NCI-H1105 treated with DMSO at 0.1 percent for 48 hours (cell line): Measurements from ENCODE around the gene DSG3.
"Not testable (repeated sequence)": the region's sequence is repeated elsewhere in the genome, so short reads cannot be mapped to it uniquely, and the experiment has no call there.

Experiments
- DNase-seq: peaks from one replicate; lab custom pipeline; 2025; lab: John Stamatoyannopoulos, UW

DSG3 gene

DNA sequence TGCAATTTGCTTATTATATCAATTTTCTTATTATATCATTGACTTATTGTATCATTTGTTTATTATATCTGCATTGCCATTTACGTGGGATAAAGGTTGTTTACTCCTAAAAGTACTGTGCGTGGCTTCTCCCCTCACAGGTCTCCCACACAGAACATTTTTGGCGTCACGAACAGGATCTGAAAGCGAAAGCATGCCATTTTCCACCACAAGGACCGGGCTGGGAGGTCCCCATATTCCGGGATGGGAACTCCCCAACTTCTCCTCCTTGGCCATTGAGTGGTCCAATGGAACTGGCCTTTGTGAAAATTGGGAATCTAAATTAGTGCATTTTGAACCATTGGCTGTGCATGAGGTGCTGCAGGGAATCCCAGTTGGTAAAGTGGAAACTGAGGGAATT, 45.6 kb downstream of the DSG3 start:
- no peak for DNase-seq

GRCh38 chr18:31493941-31494340, 46.4 kb downstream of the DSG3 start:
- no peak for DNase-seq

GRCh38 chr18:31494705-31495244, 47.2 kb downstream of the DSG3 start:
- not testable (repeated sequence) for DNase-seq

DNA sequence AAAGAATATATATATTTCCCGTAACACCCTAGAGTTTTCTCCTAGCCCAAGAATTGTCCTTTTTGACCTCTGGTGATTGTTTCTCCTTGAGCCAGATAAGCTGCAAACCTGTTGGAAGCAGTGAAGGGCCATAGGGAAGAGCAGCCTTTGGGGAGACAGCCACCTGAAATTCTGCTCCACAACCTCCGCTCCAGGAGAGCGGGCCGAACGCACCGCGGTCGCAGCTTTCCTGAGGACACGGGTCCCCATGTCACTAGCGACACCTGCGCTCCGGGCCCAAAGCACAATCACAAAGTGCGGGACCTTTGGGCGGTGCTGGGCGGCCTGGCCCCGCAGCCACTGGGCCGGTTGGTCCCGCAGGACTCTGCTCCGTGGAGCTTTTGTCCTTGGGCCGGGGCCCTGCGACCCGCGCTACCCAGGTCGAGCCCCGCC, 49.9 kb downstream of the DSG3 start:
- DNase-seq = no peak

DNA sequence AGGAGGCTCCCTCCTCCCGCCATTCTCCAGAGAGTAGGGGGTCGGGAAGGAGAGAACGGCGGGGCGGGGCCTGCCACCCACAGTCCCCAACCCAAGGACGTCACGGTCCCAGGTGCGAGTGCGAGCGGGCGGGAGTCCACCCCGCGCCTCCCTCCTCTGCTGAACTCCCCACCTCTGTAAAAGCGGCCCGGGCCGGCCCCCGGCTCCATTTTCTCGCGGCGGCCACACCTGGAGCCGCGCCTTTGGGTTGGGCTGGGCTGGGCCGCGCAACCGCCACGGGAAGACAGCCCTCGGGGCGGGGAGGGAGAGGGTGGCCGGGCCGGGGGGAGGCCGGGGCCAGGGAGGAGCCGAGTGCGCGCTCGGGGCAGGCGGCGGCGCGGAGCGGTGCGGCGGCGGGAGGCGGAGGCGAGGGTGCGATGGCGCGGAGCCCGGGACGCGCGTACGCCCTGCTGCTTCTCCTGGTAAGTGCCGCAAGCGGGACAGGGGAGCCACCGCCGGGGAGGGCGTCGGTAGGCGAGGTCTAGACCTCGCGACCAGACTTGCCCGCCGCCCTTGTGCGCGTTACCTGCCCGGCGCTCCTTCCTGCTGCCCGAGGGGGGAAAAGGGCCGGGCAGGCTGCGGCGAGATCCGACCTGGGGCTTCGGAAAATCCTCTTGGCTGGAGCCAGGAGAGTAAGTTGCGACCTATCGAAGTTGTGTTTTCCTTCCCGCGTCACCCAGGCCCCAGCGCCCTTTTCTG, 50.5 kb downstream of the DSG3 start, which contains the start of gene DSG2:
TSS of gene DSG2 (plus strand) at position 342 of the 738 bp plus-strand sequence. CDS start at position 417, 75 bp downstream.
- DNase-seq = peak; percentile 30

- DNase-seq = no peak
Observed at GRCh38 chr18:31498574-31499524, 51.3 kb downstream of the DSG3 start.

GRCh38 chr18:31500051-31500688, 52.6 kb downstream of the DSG3 start:
- DNase-seq = no peak

DNA sequence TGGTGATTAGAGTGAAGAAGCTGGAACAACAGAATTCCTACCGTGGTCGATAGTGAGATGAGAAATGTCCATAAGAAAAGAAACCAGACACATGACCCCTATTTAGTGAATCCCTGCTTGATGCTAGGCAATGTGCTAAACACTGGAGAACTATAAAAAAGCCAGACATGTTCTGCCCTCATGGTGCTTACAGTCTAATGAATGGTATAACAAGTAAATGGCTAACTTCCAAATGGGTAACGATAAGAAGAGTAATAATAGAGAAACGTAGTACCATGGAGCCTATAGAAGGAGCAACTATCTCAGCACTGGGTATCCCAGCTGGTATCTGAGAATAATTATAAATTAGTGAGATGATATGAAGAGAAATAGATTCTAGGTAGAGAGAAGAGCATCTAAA, 55.5 kb downstream of the DSG3 start:
- no peak for DNase-seq

DNA sequence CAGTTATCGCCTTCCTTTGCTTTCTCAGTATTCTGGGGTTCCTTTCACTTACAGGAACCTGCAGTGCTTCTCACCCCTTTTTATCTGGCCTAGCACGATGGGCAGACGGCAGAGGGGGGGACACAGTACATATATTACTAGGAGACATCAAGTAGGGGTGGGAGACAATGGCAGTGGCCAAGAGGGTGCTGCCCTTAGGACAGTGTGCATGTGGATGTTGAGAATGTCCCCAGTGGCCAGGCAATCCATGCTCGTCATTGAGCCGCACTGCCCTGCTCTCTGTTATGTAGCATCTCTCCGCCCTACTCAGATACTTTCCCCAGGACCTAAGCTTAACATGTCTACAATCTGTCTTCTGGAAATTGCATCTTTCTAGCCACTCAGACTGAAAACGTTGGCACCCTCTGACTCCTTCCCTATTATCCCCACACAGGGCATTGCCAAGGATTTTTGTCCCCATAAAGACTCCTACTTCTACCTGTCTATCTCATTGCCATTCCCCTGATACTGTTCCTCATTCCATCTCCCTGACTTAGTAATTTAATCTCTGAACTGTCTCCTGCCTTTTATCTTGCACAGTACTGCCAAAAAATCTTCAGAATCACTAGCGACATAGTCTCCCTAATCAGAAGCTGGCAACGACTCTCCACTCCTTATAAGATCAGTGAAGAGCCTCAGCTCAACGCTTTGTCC, 57.1 kb downstream of the DSG3 start:
- DNase-seq = no peak

DNA sequence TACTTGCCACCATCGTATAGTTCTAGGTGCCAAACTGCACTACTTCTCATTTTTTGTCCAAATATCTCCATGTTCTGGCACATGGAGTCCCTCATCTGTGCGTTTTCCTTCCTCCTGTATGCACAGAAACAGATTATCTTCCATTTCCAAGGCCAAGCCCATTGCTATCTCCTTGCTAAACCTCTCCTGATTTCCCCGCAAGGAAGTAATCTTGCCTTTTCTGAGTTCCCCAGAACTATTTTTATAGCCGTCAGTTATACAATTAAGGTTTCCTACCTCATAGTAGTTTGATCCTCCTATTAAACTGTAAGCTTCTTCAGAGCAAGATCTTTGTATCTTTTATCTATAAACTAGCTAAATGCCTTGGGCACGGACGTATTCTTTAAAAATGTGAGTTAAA, 57.6 kb downstream of the DSG3 start:
- no peak for DNase-seq

DNA sequence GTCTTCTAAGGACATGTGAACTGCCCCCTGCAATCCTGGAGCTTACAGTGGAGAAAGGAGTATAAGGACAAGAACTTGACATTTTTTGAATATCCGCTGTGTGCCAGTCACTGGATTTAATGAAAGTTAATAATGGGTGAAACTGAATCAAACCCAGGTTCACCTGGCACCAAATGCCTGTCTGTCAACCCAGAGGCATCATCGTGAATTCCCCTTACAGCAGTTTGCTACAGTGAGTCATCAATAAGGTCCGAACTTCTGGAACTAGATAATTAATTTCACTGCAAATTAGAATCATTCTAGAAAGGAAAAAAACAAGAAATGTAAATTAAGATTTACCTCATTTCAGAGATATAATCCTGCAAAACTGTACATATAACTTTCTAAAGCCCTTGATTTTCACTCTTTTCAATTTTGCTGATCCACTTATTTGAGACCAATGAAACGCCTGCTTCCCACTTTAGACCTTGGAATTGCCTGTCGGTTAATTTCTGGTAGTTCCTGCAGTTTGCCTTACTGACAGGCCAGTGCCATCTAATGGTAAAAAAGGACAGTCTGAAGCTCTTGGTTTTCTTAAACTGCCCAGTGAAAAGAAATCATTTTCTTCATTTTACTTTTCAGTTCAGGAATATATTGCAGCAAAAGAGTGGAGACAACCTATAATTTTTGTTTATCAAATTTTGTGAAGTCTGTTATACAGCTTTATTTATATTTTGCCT, 58.6 kb downstream of the DSG3 start:
- no peak for DNase-seq

- not testable (repeated sequence) for DNase-seq
Observed at GRCh38 chr18:31507124-31507523, 59.6 kb downstream of the DSG3 start.

DNA sequence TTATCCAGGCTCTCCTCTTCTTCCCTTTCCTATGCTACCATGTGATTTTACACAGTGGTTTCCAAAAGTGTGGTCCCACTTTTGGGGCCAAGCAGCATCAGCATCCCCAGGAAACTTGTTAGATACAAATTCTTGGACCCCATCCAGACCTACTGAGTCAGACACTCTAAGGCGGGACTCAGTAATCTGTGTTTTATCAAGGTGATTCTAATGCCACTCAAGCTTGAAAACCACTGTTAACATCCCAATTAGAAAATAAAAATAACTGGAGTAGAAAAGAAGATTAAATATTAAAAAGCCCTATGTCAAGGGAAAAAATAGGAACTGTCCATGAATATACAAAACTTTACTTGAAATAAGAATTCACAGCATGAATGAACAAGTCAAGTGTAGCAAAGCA, 61.2 kb downstream of the DSG3 start:
- no peak for DNase-seq

GRCh38 chr18:31509571-31509970, 62.0 kb downstream of the DSG3 start:
- no peak for DNase-seq

DNA sequence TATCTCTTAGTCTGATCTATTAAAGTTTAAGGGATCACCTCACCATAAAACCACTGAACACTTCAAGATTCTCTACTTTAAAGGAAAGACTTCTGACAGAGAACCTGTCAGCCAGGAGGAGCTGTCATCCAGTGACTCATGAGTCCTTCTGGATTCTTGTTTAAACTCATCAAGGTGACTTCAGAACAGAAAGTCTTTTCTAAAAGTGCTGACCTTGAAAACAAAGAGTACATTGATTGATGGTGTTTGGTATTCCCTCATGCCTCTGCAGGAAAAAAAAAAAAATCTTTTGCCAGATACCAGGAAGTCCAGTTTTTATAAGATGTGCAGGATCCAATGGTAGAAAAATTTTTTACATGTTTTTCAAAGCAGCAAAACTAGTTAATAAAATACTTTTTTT, 62.8 kb downstream of the DSG3 start:
- DNase-seq = no peak

DNA sequence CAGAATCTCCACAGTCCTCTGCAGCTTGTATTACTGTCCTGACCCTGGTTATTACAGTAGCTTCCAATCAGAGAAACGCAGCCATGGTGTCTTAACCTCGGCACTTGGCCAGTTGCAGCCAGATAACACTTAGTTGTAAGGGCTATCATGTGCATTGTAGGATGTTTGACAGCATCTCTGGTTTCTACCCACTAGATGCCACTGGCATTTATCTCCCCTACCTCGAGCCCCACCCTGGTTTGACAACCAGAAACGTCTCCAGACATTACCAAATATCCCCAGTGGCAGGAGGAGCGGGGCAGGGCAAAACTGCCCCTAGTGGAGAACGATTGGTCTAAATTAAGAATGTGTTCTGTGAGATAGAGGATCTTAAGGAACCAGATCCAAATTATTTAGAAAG, 63.6 kb downstream of the DSG3 start:
- DNase-seq = no peak

DNA sequence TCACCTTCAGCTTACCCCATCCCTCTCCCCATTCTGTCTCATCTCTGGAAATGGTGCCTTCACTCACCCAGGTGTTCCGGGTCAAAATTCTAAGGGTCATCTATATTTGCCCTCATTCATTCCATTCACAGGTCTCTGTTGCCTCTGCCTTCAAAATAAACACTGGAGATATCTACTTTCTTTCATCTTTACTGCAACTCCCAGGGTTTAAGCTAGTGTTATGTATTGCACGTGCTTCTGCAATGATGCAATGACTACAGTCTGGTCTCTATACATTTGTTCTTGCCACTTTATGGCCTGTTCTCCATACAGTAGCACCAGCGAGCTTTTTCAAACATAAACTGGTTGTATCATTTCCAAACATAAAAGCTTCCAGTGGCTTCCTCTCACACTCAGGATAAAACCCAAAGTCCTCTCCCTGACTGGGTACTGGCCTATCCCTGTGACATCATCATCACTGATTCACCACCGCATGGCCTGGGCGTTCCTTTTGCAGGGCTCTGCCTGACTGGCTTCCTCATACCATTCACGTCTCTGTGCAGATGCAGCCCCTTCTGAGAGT, 64.7 kb downstream of the DSG3 start:
- DNase-seq = no peak

- no peak for DNase-seq
Observed at GRCh38 chr18:31513189-31513935, 65.8 kb downstream of the DSG3 start.

DNA sequence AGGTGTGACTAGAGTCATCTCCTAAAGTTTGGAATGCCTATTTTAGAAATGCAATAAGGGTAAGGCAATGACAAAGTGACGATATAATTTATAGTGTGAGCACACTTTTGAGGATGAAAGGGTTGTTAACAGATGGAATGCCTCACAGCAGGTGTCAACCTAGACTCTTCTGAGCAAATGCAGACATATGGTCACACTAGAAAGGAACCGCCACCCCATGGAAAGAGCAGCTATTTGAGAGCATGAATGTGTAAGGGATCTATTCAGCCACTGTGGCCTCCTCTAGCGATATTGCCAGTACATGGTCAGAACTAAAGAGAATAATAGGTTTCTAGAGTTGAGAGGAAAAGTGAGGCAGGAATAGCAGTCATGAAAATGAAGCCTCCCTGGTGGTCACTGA, 68.9 kb downstream of the DSG3 start:
- DNase-seq = no peak

DNA sequence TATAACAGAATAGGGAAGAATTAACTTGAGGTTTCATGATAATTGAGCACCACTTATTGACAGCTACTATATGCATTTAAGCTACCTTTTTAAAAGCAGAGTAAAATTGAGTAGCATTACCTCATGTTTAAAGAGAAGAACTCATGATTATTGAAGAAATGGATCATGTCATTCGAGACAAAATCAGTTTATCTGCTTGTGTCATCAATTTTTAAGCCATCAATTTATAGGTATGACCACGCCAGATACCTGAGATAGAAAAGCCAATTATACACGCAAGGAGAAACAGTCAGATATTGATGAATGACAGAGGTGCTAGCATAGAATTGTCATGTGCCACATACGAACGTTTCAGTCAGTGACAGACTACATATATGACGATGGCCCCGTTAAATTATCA, 78.8 kb downstream of the DSG3 start:
- no peak for DNase-seq
